PC-9 (cell line): ENCODE data around the gene FAM98B.

Experiments used
- CTCF ChIP-seq: fragments of 200-600 bp; sonication (generic); conservative IDR thresholded peaks from 2 replicates; pipeline ENCODE4 v1.6.1; 2017; ENCODE audit warnings: mixed run types, antibody characterized with exemption, mild to moderate bottlenecking, moderate library complexity
- EZH2 ChIP-seq: fragments of 200-600 bp; sonication (generic); IDR thresholded peaks from 2 replicates; pipeline ENCODE4 v1.8.0; 2017; ENCODE audit warnings: antibody characterized with exemption, low read depth

GRCh38 chr15:38438031-38438986 is 15.6 kb upstream of the FAM98B start:
- TF ChIP-seq CTCF (no peak), EZH2 (no peak)
